ENCODE data around the gene TMPRSS3. TPM values are rescaled to one million over a fixed set of nuclear protein-coding genes. Genes with fewer than 3 reads are reported as not detected.

TMPRSS3 gene
- total and polyA plus RNA-seq, 8 donors = 3.1 to 11.6 (median 7.9) TPM

GRCh38 chr21:42377951-42378340 is 17.9 kb downstream of the TMPRSS3 start:
- no peak for TF ChIP-seq CTCF (IDR thresholded peaks at IDR 0.05)
- DNase-seq = no peak
- intact Hi-C loops (cut with DNase I) = no loop called here
- Histone ChIP-seq H3K36me3 (no peaks in the 10 kb centered on the region), H3K27ac (no peak overlapping the region), H3K27me3 (no peaks in the 10 kb centered on the region), H3K9me3 (no peaks in the 10 kb centered on the region), H3K4me3 (no peak overlapping the region), H3K4me1 (no peaks in the 10 kb centered on the region)
- 80 to 99% methylated on average over 5 of the region's 5 CpGs for WGBS, 2 donors
- ATAC-seq = no peak
- FAIRE-seq = no peak

- WGBS, 2 donors = 70 to 83% methylated on average over 24 of the region's 24 CpGs
Measured at GRCh38 chr21:42377211-42377950, 18.5 kb downstream of the TMPRSS3 start.

GRCh38 chr21:42376338-42376982 is 19.4 kb downstream of the TMPRSS3 start:
- WGBS, 2 donors = 43 to 46% methylated on average over 32 of the region's 32 CpGs
- Histone ChIP-seq H3K36me3 (no peaks in the 10 kb centered on the region), H3K27ac (no peak overlapping the region), H3K9me3 (no peaks in the 10 kb centered on the region), H3K4me3 (no peak overlapping the region), H3K27me3 (no peaks in the 10 kb centered on the region), H3K4me1 (no peaks in the 10 kb centered on the region)
- TF ChIP-seq CTCF (IDR thresholded peaks at IDR 0.05) = peak in 1 of 4 donors; percentile 28
- peak in 3 of 4 donors; percentile 44 to 85 (median 66) for ATAC-seq
- no peak for FAIRE-seq
- DNase-seq = peak in 5 of 6 donors; percentile 28 to 68 (median 48)
- intact Hi-C loops (cut with DNase I) = no loop called here

More at GRCh38 chr21:42377211-42377950, 18.5 kb downstream of the TMPRSS3 start:
- Histone ChIP-seq H3K9me3 (no peaks in the 10 kb centered on the region), H3K27ac (no peak overlapping the region), H3K36me3 (no peaks in the 10 kb centered on the region), H3K27me3 (no peaks in the 10 kb centered on the region), H3K4me1 (no peaks in the 10 kb centered on the region), H3K4me3 (no peak overlapping the region)
- ATAC-seq = no peak
- no peak for FAIRE-seq
- intact Hi-C loops (cut with DNase I) = no loop called here
- DNase-seq = peak in 1 of 6 donors; percentile 36
- no peak for TF ChIP-seq CTCF (IDR thresholded peaks at IDR 0.05)

- ATAC-seq (peak in 1 of 4 donors; percentile 5), DNase-seq (peak in 1 of 6 donors; percentile 40), FAIRE-seq (no peak)
- no peak for TF ChIP-seq CTCF (IDR thresholded peaks at IDR 0.05)
- 43 to 52% methylated on average over 3 of the region's 3 CpGs for WGBS, 2 donors
- no peaks in the 10 kb centered on the region for H3K36me3 ChIP-seq
- no peaks in the 10 kb centered on the region for H3K4me1 ChIP-seq
- H3K27me3 ChIP-seq = no peaks in the 10 kb centered on the region
- intact Hi-C loops (cut with DNase I) = no loop called here
- H3K27ac ChIP-seq = no peak overlapping the region
- no peak overlapping the region for H3K4me3 ChIP-seq
- no peaks in the 10 kb centered on the region for H3K9me3 ChIP-seq
Measured at GRCh38 chr21:42375966-42376337, 19.9 kb downstream of the TMPRSS3 start.

- H3K27ac ChIP-seq = no peak overlapping the region
- H3K4me1 ChIP-seq = no peaks in the 10 kb centered on the region
- H3K27me3 ChIP-seq = no peaks in the 10 kb centered on the region
- no peaks in the 10 kb centered on the region for H3K36me3 ChIP-seq
- DNase-seq = peak in 1 of 6 donors; percentile 40
- intact Hi-C loops (cut with DNase I) = no loop called here
- no peaks in the 10 kb centered on the region for H3K9me3 ChIP-seq
- H3K4me3 ChIP-seq = no peak overlapping the region
- no peak for FAIRE-seq
- TF ChIP-seq CTCF (IDR thresholded peaks at IDR 0.05) = no peak
- WGBS, 2 donors = 59 to 60% methylated on average over 11 of the region's 11 CpGs
- no peak for ATAC-seq
Measured at GRCh38 chr21:42375506-42375905, 20.3 kb downstream of the TMPRSS3 start.
